ENCODE data around the gene LAPTM5. TPM values are rescaled to one million over a fixed set of nuclear protein-coding genes. Genes with fewer than 3 reads are reported as not detected.

LAPTM5 gene
- total and polyA plus RNA-seq, 4 donors: 18.0 to 46.2 (median 28.1) TPM

DNA sequence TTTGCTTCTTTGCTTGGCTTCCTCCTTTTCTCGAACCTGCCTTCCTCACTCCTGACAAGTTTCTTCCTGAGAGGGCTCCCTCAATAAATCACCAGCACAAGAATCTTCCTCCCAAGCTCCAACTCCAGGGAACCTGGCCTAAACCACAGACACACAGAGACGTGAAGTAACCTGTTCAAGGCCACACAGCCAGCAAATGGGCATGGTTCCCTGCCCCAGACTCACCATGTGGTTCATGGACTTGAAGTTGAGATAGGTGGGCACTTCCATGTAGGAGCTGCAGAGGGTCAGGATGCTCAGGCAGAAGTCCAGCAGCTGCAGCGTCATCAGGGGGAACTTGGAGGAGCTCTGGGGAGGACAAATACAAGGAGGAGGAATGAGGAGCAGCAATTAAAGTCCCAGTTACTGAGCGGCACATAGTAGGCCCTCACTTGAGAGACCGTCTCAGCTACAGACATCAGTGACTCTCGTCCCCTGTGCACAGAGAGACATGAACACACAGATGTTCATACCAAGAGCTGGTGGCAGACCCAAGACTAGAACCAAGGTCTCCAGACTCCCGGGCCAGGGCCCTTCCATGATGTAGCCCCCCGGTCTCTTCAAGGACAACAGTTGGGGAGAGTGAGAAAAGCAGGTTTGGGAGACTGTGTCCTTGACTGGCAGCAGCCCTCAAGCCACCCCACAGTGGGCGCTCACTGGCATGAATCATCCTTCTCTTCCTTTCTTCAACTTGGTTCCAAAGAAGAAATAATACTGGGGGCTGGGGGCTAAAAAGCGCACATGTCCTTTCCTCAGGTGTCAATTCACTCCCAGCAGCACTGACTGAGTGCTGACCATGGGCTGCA is 18.6 kb downstream of the LAPTM5 start:
- H3K36me3 ChIP-seq (ENCODE audit: control insufficient read depth in 4 of 4, insufficient read depth in 3 of 4, low read depth in 1 of 4, low read length in 3 of 4): peaks cover 1 to 22% (median 10%) of the 10 kb centered on the region in 4 donors
- no peak for DNase-seq (ENCODE audit: low spot score)

DNA sequence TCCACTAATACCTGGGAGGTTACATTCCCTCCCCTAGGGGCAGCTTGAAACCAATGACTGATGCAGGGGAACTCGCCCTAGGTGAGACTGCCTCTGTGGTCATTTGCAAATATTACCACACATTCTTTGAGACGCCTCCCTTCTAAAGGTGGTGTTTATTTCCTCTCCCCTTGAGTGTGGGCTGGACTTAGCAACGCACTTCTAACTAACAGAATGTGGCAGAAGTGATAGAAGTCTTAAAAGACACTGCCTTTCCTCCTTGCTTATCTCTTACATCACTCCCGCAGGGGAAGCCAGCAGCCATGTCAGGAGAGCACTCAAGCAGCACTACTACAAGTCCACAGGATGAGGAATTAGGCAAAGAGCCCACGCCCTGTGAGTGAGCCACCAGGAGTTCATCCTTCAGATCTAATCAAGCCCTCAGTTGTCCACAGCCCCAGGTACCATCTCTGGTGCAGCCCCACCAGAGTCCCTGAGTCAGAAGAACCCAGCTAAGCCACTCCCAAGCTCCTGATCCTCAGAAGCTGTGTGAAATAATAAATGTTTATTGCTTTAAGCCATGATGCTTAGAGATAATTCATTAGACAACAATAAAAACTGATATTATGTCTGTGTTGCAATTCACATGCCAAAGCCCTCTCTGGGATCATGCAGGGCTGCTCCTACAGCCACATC is 19.4 kb downstream of the LAPTM5 start:
- Histone ChIP-seq H3K4me3 (ENCODE audit: low read depth in 1 of 3, low read length in 3 of 3) (no peak overlapping the region), H3K27ac (ENCODE audit: low read depth in 1 of 2, low read length in 2 of 2) (no peak overlapping the region), H3K36me3 (ENCODE audit: control insufficient read depth in 4 of 4, insufficient read depth in 3 of 4, low read depth in 1 of 4, low read length in 3 of 4) (peaks cover 3 to 22% (median 11%) of the 10 kb centered on the region in 4 donors), H3K9me3 (ENCODE audit: control insufficient read depth in 4 of 4, low read length in 3 of 4) (no peaks in the 10 kb centered on the region), H3K27me3 (ENCODE audit: control insufficient read depth in 4 of 4, insufficient read depth in 4 of 4, low read length in 3 of 4) (no peaks in the 10 kb centered on the region), H3K9ac (ENCODE audit: low read depth in 1 of 2, low read length in 2 of 2) (no peak overlapping the region), H3K4me1 (ENCODE audit: control insufficient read depth in 4 of 4, insufficient read depth in 4 of 4, low read length in 3 of 4) (peaks cover 0 to 2% (median 0%) of the 10 kb centered on the region in 4 donors)
- TF ChIP-seq GABPA (IDR thresholded peaks at IDR 0.05 in 1 of 2, conservative IDR thresholded peaks at IDR 0.05 in 1 of 2) (no peak), YY1 (IDR thresholded peaks at IDR 0.05) (no peak), RAD21 (IDR thresholded peaks at IDR 0.05) (no peak), TAF1 (conservative IDR thresholded peaks at IDR 0.05) (no peak)
- TF ChIP-seq, protein P1, sequence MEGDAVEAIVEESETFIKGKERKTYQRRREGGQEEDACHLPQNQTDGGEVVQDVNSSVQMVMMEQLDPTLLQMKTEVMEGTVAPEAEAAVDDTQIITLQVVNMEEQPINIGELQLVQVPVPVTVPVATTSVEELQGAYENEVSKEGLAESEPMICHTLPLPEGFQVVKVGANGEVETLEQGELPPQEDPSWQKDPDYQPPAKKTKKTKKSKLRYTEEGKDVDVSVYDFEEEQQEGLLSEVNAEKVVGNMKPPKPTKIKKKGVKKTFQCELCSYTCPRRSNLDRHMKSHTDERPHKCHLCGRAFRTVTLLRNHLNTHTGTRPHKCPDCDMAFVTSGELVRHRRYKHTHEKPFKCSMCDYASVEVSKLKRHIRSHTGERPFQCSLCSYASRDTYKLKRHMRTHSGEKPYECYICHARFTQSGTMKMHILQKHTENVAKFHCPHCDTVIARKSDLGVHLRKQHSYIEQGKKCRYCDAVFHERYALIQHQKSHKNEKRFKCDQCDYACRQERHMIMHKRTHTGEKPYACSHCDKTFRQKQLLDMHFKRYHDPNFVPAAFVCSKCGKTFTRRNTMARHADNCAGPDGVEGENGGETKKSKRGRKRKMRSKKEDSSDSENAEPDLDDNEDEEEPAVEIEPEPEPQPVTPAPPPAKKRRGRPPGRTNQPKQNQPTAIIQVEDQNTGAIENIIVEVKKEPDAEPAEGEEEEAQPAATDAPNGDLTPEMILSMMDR (IDR thresholded peaks at IDR 0.05; ENCODE audit: low read depth, low read length, missing input control): no peak
- TF ChIP-seq, protein P2, sequence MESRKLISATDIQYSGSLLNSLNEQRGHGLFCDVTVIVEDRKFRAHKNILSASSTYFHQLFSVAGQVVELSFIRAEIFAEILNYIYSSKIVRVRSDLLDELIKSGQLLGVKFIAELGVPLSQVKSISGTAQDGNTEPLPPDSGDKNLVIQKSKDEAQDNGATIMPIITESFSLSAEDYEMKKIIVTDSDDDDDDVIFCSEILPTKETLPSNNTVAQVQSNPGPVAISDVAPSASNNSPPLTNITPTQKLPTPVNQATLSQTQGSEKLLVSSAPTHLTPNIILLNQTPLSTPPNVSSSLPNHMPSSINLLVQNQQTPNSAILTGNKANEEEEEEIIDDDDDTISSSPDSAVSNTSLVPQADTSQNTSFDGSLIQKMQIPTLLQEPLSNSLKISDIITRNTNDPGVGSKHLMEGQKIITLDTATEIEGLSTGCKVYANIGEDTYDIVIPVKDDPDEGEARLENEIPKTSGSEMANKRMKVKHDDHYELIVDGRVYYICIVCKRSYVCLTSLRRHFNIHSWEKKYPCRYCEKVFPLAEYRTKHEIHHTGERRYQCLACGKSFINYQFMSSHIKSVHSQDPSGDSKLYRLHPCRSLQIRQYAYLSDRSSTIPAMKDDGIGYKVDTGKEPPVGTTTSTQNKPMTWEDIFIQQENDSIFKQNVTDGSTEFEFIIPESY (IDR thresholded peaks at IDR 0.05): no peak
- TF ChIP-seq, protein P3, sequence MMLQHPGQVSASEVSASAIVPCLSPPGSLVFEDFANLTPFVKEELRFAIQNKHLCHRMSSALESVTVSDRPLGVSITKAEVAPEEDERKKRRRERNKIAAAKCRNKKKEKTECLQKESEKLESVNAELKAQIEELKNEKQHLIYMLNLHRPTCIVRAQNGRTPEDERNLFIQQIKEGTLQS (IDR thresholded peaks at IDR 0.05): no peak
- 80% methylated on average over 5 of the region's 5 CpGs for WGBS
- DNase-seq (ENCODE audit: low spot score): no peak

More for the DNA sequence above, 18.6 kb downstream of the LAPTM5 start:
- Histone ChIP-seq H3K9ac (ENCODE audit: low read depth in 1 of 2, low read length in 2 of 2) (no peak overlapping the region), H3K4me1 (ENCODE audit: control insufficient read depth in 4 of 4, insufficient read depth in 4 of 4, low read length in 3 of 4) (peaks cover 0 to 2% (median 0%) of the 10 kb centered on the region in 4 donors), H3K9me3 (ENCODE audit: control insufficient read depth in 4 of 4, low read length in 3 of 4) (no peaks in the 10 kb centered on the region), H3K4me3 (ENCODE audit: low read depth in 1 of 3, low read length in 3 of 3) (no peak overlapping the region), H3K27me3 (ENCODE audit: control insufficient read depth in 4 of 4, insufficient read depth in 4 of 4, low read length in 3 of 4) (no peaks in the 10 kb centered on the region), H3K27ac (ENCODE audit: low read depth in 1 of 2, low read length in 2 of 2) (no peak overlapping the region)
- 93% methylated on average over 10 of the region's 10 CpGs for WGBS
- no peak for TF ChIP-seq YY1 (IDR thresholded peaks at IDR 0.05)
- TF ChIP-seq, protein P2 (IDR thresholded peaks at IDR 0.05): no peak
- no peak for TF ChIP-seq RAD21 (IDR thresholded peaks at IDR 0.05)
- TF ChIP-seq NR2F2 (IDR thresholded peaks at IDR 0.05): no peak
- no peak for TF ChIP-seq JUND (IDR thresholded peaks at IDR 0.05)
- TF ChIP-seq, protein P4, sequence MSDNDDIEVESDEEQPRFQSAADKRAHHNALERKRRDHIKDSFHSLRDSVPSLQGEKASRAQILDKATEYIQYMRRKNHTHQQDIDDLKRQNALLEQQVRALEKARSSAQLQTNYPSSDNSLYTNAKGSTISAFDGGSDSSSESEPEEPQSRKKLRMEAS (IDR thresholded peaks at IDR 0.05): no peak
- no peak for TF ChIP-seq TAF1 (conservative IDR thresholded peaks at IDR 0.05)
- TF ChIP-seq SP1 (IDR thresholded peaks at IDR 0.05): no peak
- no peak for TF ChIP-seq RXRA (IDR thresholded peaks at IDR 0.05)
- no peak for TF ChIP-seq EGR1 (IDR thresholded peaks at IDR 0.05; ENCODE audit: low read depth in 2 of 2)
- no peak for TF ChIP-seq HNF4A (conservative IDR thresholded peaks at IDR 0.05)
- TF ChIP-seq, protein P3 (IDR thresholded peaks at IDR 0.05): no peak
- TF ChIP-seq FOXA1 (IDR thresholded peaks at IDR 0.05): no peak
- TF ChIP-seq HNF4G (IDR thresholded peaks at IDR 0.05): no peak
